CD1c-positive myeloid dendritic cell (primary cell): ENCODE measurements around the gene CD7.

Experiments
- DNase-seq: peaks from one replicate; pipeline ENCODE4 v3.0.0-alpha.2; 2016; ENCODE audit errors: extremely low spot score

Gene CD7

GRCh38 chr17:82298538-82299421 lies 18.6 kb downstream of the CD7 start:
- DNase-seq, result no peak

GRCh38 chr17:82297714-82298537 lies 19.5 kb downstream of the CD7 start:
- peak; percentile 94 for DNase-seq

GRCh38 chr17:82297280-82297713 lies 20.1 kb downstream of the CD7 start:
- DNase-seq, result peak; percentile 94

GRCh38 chr17:82296511-82297279 lies 20.7 kb downstream of the CD7 start:
- DNase-seq, result no peak

GRCh38 chr17:82295472-82295814 lies 22.0 kb downstream of the CD7 start:
- DNase-seq, result no peak

GRCh38 chr17:82294064-82294773 lies 23.2 kb downstream of the CD7 start:
- DNase-seq, result no peak

GRCh38 chr17:82292251-82293154 lies 24.9 kb downstream of the CD7 start:
- DNase-seq, result peak; percentile 97

- DNase-seq, result peak; percentile 22
Observed at GRCh38 chr17:82291582-82292250, 25.7 kb downstream of the CD7 start.

- DNase-seq, result peak; percentile 50
Observed at GRCh38 chr17:82287868-82288801, 29.3 kb downstream of the CD7 start.

- DNase-seq, result no peak
Observed at GRCh38 chr17:82287013-82287867, 30.2 kb downstream of the CD7 start.

GRCh38 chr17:82285141-82285540 lies 32.3 kb downstream of the CD7 start:
- DNase-seq, result no peak

GRCh38 chr17:82283208-82283749 lies 34.1 kb downstream of the CD7 start:
- DNase-seq, result peak; percentile 80

GRCh38 chr17:82282239-82283207 lies 34.9 kb downstream of the CD7 start:
- DNase-seq, result no peak

GRCh38 chr17:82281502-82282238 lies 35.7 kb downstream of the CD7 start:
- peak; percentile 92 for DNase-seq

GRCh38 chr17:82281076-82281475 lies 36.3 kb downstream of the CD7 start:
- no peak for DNase-seq

- DNase-seq, result no peak
Observed at GRCh38 chr17:82280537-82280936, 36.9 kb downstream of the CD7 start.
